ENCODE measurements around the gene ZNF513.

DNA sequence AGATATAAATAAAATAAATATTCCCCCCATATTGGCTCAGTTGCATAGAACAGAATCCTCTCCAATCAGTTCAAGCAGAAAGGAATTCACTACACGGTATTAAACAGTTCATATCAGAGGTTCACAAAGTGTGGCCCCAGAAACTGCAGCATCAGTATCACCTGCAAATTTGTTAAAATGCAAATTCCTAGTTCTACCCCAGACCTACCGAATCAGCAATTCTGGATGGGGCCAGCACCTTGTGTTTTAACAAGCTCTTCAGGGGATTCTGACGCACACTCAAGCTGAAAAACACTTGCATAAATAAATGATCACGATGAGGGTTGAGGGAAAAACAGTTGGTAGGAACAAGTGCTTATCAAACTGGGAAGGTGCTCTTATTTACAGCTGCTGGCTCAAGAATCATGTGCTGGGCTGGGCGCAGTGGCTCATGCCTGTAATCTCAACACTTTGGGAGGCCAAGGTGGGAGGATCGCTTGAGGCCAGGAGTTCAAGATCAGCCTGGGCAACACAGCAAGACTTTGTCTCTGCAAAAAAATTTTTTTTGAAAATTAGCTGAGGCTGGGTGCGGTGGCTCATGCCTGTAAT, 30.3 kb downstream of the ZNF513 start:
- TF ChIP-seq POLR2A (IDR thresholded peaks at IDR 0.05), result no peak
- TF ChIP-seq, protein P1, sequence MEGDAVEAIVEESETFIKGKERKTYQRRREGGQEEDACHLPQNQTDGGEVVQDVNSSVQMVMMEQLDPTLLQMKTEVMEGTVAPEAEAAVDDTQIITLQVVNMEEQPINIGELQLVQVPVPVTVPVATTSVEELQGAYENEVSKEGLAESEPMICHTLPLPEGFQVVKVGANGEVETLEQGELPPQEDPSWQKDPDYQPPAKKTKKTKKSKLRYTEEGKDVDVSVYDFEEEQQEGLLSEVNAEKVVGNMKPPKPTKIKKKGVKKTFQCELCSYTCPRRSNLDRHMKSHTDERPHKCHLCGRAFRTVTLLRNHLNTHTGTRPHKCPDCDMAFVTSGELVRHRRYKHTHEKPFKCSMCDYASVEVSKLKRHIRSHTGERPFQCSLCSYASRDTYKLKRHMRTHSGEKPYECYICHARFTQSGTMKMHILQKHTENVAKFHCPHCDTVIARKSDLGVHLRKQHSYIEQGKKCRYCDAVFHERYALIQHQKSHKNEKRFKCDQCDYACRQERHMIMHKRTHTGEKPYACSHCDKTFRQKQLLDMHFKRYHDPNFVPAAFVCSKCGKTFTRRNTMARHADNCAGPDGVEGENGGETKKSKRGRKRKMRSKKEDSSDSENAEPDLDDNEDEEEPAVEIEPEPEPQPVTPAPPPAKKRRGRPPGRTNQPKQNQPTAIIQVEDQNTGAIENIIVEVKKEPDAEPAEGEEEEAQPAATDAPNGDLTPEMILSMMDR (IDR thresholded peaks at IDR 0.05), result no peak
